A549 (cell line): ENCODE results near the gene TMEM259. TPM values are rescaled to one million over a fixed set of nuclear protein-coding genes. Genes with fewer than 3 reads are reported as not detected.
A peak's percentile ranks its signal among the peaks of the same experiment; 100 is the strongest.

ENCODE experiments used
- ATAC-seq, 2 experiments: fragments of 200-7000 bp in 1 of 2; fragments of >200 bp in 1 of 2; cut with Nextera tagmentation in 1 of 2; cut with Tn5 transposase in 1 of 2; 3 replicates each; pipeline versions ENCODE4 v1.8.0 to v1.9.1; 2018 to 2020; ENCODE audit warnings: mild to moderate bottlenecking in 1 of 2, moderate library complexity in 1 of 2
- CTCF ChIA-PET: fragments of 300-600 bp; sonication (Branson Sonifier 250); formaldehyde crosslinking; extraction: SDS; loops from one replicate; lab custom pipeline; 2021; ENCODE audit warnings: antibody characterized with exemption, inconsistent platforms; lab: Yijun Ruan, JAX
- POLR2A ChIA-PET: fragments of 350-600 bp; formaldehyde crosslinking; extraction: SDS; loops from one replicate; lab custom pipeline; 2021; ENCODE audit warnings: antibody characterized with exemption, inconsistent platforms; lab: Yijun Ruan, JAX
- DNase-seq, 2 experiments: peaks; one replicate each; pipeline versions ENCODE4 v3.0.0 to v3.0.0-alpha.2; 2011 to 2016; ENCODE audit warnings: low read depth in 1 of 2, low spot score in 1 of 2
- FAIRE-seq: peaks from 2 replicates; lab custom pipeline; 2011; peaks lifted over from hg19 to GRCh38; lab: Jason Lieb, UNC
- H3K27ac ChIP-seq, 2 experiments: fragments of >200 bp; sonication (Bioruptor Twin); formaldehyde crosslinking; 3 replicates each; pipeline ENCODE4 v1.5.1; 2016 to 2017
- H3K4me1 ChIP-seq: fragments of >200 bp; sonication (Bioruptor Twin); formaldehyde crosslinking; 3 replicates; pipeline ENCODE4 v1.6.1; 2016
- H3K4me2 ChIP-seq: fragments of >200 bp; sonication (Bioruptor Twin); formaldehyde crosslinking; 3 replicates; pipeline ENCODE4 v1.6.1; 2016
- H3K4me3 ChIP-seq: fragments of >200 bp; sonication (Bioruptor Twin); formaldehyde crosslinking; 3 replicates; pipeline ENCODE4 v1.5.1; 2016
- H3K9me3 ChIP-seq: fragments of >200 bp; sonication (Bioruptor Twin); formaldehyde crosslinking; 3 replicates; pipeline ENCODE4 v1.6.1; 2016
- BHLHE40 ChIP-seq: IDR thresholded peaks from 2 replicates; pipeline ENCODE4 v1.6.1; 2012; ENCODE audit warnings: low read depth, low read length, inconsistent platforms
- CBX2 ChIP-seq: fragments of 200-600 bp; sonication (generic); IDR thresholded peaks from 2 replicates; pipeline ENCODE4 v1.6.1; 2016; ENCODE audit warnings: low read depth, mild to moderate bottlenecking, borderline replicate concordance
- CBX8 ChIP-seq: fragments of 200-600 bp; sonication (generic); IDR thresholded peaks from 2 replicates; pipeline ENCODE4 v1.6.1; 2016
- CEBPB ChIP-seq, 2 experiments: fragments of >200 bp in 1 of 2; sonication (Bioruptor Twin) in 1 of 2; formaldehyde crosslinking in 1 of 2; IDR thresholded peaks; 2 replicates each; pipeline ENCODE4 v1.6.1; 2012 to 2016
- CHD2 ChIP-seq: fragments of 150-350 bp; IDR thresholded peaks from 2 replicates; pipeline ENCODE4 v1.6.1; 2014; ENCODE audit warnings: low read length; ENCODE audit not compliant: partially characterized antibody
- EHMT2 ChIP-seq: fragments of 200-600 bp; sonication (generic); IDR thresholded peaks from 2 replicates; pipeline ENCODE4 v1.6.1; 2016; ENCODE audit warnings: antibody characterized with exemption, low read depth, mild to moderate bottlenecking, moderate library complexity
- ELK1 ChIP-seq: fragments of 150-350 bp; IDR thresholded peaks from 2 replicates; pipeline ENCODE4 v1.6.1; 2014; ENCODE audit warnings: low read depth, mild to moderate bottlenecking, low read length
- GATA3 ChIP-seq: IDR thresholded peaks from 2 replicates; pipeline ENCODE4 v1.6.1; 2012; ENCODE audit warnings: borderline replicate concordance
- HDAC2 ChIP-seq: fragments of 200-600 bp; sonication (generic); IDR thresholded peaks from 2 replicates; pipeline ENCODE4 v1.6.1; 2016
- HES2 ChIP-seq: fragments of >200 bp; sonication (Bioruptor Twin); formaldehyde crosslinking; IDR thresholded peaks from 2 replicates; pipeline ENCODE4 v1.6.1; 2016
- HMGXB4 ChIP-seq: fragments of 250-450 bp; sonication (Bioruptor Pico); IDR thresholded peaks from 2 replicates; pipeline ENCODE4 v1.5.0; 2021; ENCODE audit warnings: mild to moderate bottlenecking, moderate library complexity, borderline replicate concordance
- HOXB13 ChIP-seq: fragments of 250-450 bp; sonication (Bioruptor Pico); IDR thresholded peaks from 2 replicates; pipeline ENCODE4 v1.5.0; 2020; ENCODE audit warnings: low read depth, mild to moderate bottlenecking, moderate library complexity
- KDM1A ChIP-seq: fragments of 200-600 bp; sonication (generic); IDR thresholded peaks from 2 replicates; pipeline ENCODE4 v1.6.1; 2016; ENCODE audit warnings: low read depth, mild to moderate bottlenecking
- MAFK ChIP-seq: fragments of 450-650 bp; IDR thresholded peaks from 2 replicates; pipeline ENCODE4 v1.6.1; 2014; ENCODE audit not compliant: partially characterized antibody
- MAX ChIP-seq: IDR thresholded peaks from 2 replicates; pipeline ENCODE4 v1.6.1; 2012
- MAZ ChIP-seq: fragments of 150-350 bp; IDR thresholded peaks from 2 replicates; pipeline ENCODE4 v1.6.1; 2014; ENCODE audit warnings: antibody characterized with exemption, low read depth, low read length, borderline replicate concordance
- NFE2L2 ChIP-seq: fragments of 150-350 bp; conservative IDR thresholded peaks from 2 replicates; pipeline ENCODE4 v1.6.1; 2014; ENCODE audit warnings: low read length
- NR3C1 ChIP-seq: fragments of >200 bp; sonication (Bioruptor Twin); formaldehyde crosslinking; IDR thresholded peaks from 3 replicates; pipeline ENCODE4 v1.6.1; 2017
- PBX3 ChIP-seq: IDR thresholded peaks from 2 replicates; pipeline ENCODE4 v1.6.1; 2012
- PHF8 ChIP-seq: fragments of 200-600 bp; sonication (generic); IDR thresholded peaks from 2 replicates; pipeline ENCODE4 v1.6.1; 2016; ENCODE audit warnings: low read depth, mild to moderate bottlenecking, antibody characterized with exemption, moderate library complexity, borderline replicate concordance
- POLR2A ChIP-seq: IDR thresholded peaks from 2 replicates; pipeline ENCODE4 v1.6.1; 2012; ENCODE audit warnings: mild to moderate bottlenecking, low read length
- POLR2AphosphoS2 ChIP-seq: conservative IDR thresholded peaks from 2 replicates; pipeline ENCODE4 v1.6.1; 2012; ENCODE audit warnings: low read length, improper control_type of control experiment, inconsistent platforms
- RAD21 ChIP-seq, 2 experiments: fragments of >200 bp in 1 of 2; sonication (Bioruptor Twin) in 1 of 2; formaldehyde crosslinking in 1 of 2; IDR thresholded peaks in 1 of 2; conservative IDR thresholded peaks in 1 of 2; 2 replicates in 1 of 2; 3 replicates in 1 of 2; pipeline ENCODE4 v1.6.1; 2012 to 2018; ENCODE audit warnings: inconsistent platforms in 1 of 2
- RFX5 ChIP-seq: fragments of 450-650 bp; IDR thresholded peaks from 2 replicates; pipeline ENCODE4 v1.7.1; 2014; ENCODE audit warnings: antibody characterized with exemption, mild to moderate bottlenecking, moderate library complexity
- RNF2 ChIP-seq: fragments of 200-600 bp; sonication (generic); IDR thresholded peaks from 2 replicates; pipeline ENCODE4 v1.6.1; 2016; ENCODE audit warnings: low read depth, mild to moderate bottlenecking, antibody characterized with exemption, moderate library complexity, borderline replicate concordance
- TP53 ChIP-seq: fragments of 250-450 bp; sonication (Bioruptor Pico); IDR thresholded peaks from 2 replicates; pipeline ENCODE4 v1.5.0; 2021; ENCODE audit warnings: mild to moderate bottlenecking, moderate library complexity
- ZFP36 ChIP-seq: fragments of 450-650 bp; IDR thresholded peaks from 2 replicates; pipeline ENCODE4 v1.6.1; 2014; ENCODE audit warnings: borderline replicate concordance; ENCODE audit not compliant: partially characterized antibody
- ZNF302 ChIP-seq: fragments of 250-450 bp; sonication (Bioruptor Pico); IDR thresholded peaks from 2 replicates; pipeline ENCODE4 v1.9.0; 2021; ENCODE audit warnings: inconsistent platforms, mild to moderate bottlenecking, moderate library complexity
- WGBS: methylation state at CpG from one replicate; pipeline ENCODE4 v1.1.6; 2017; ENCODE audit errors: missing lambda C conversion rate; 5-methylcytosine and 5-hydroxymethylcytosine counted together
- polyA plus RNA-seq, 4 experiments: library from polyadenylated mRNA; depleted of rRNA in 3 of 4; stranded (reverse); fragments of >200 nt; fragmentation: RNase III in 1 of 4; extraction: RNeasy Plus Mini Kit Qiagen cat#74134 plus additional on column Dnase treatment in 1 of 4; gene quantifications; 2 replicates in 3 of 4; 3 replicates in 1 of 4; pipeline ENCODE4 v1.2.3, GENCODE V29; 2011 to 2017

Gene TMEM259
- polyA plus RNA-seq, 2 of the 4 experiments (the other 2 are of a cell fraction), result 45.6 to 78.3 TPM

GRCh38 chr19:1038978-1039645 lies 18.2 kb upstream of the TMEM259 start:
- POLR2A ChIA-PET, result interaction anchor here (0.9 to 1.4 kb wide), 4 partner anchors 10 to 230 kb away, joined by 4 to 7 read pairs (median 6); partner anchors contain the start of genes CIRBP, CNN2 and RNU6-2
- peak overlapping the region; percentile 96 for H3K4me2 ChIP-seq
- CTCF ChIA-PET, result interaction anchor here (1.2 to 3.0 kb wide), 3 partner anchors 9 to 74 kb away, joined by 5 to 12 read pairs (median 9); partner anchors contain the start of gene CNN2
- ATAC-seq (no peak), DNase-seq (no peak), FAIRE-seq (no peak)
- WGBS, result 71% methylated on average over 22 of the region's 22 CpGs
- H3K27ac ChIP-seq, result peak overlapping the region; percentile 36 to 70; a peak in 3 of 6 replicates
- TF ChIP-seq CBX8 (no peak), RFX5 (no peak), ZNF302 (CRISPR knock-in tag) (no peak), PBX3 (no peak), NFE2L2 (no peak), PHF8 (no peak), GATA3 (no peak), NR3C1 (no peak), HES2 (no peak), HDAC2 (no peak), HMGXB4 (CRISPR knock-in tag) (no peak), CHD2 (no peak), CBX2 (no peak), MAFK (no peak), POLR2AphosphoS2 (no peak), TP53 (CRISPR knock-in tag) (no peak), CEBPB (IDR thresholded peaks at IDR 0.05) (no peak), ZFP36 (no peak), MAX (no peak), POLR2A (no peak)
- H3K4me1 ChIP-seq, result peaks cover 19% of the 10 kb centered on the region
- H3K9me3 ChIP-seq, result no peaks in the 10 kb centered on the region
- H3K4me3 ChIP-seq, result no peak overlapping the region; the same call in 2 of the 3 replicates

GRCh38 chr19:1037621-1038064 lies 16.7 kb upstream of the TMEM259 start:
- DNase-seq (no peak), FAIRE-seq (no peak), ATAC-seq (no peak)
- 78% methylated on average over 16 of the region's 22 CpGs for WGBS
- Histone ChIP-seq H3K27ac (no peak overlapping the region), H3K4me3 (no peak overlapping the region), H3K4me2 (no peak overlapping the region), H3K9me3 (no peaks in the 10 kb centered on the region), H3K4me1 (peaks cover 9% of the 10 kb centered on the region)
- TF ChIP-seq KDM1A (no peak), CEBPB (IDR thresholded peaks at IDR 0.05) (no peak), BHLHE40 (no peak), MAZ (no peak), RNF2 (no peak), ELK1 (no peak), PHF8 (no peak), RFX5 (no peak), HOXB13 (CRISPR knock-in tag) (no peak), EHMT2 (no peak), RAD21 (conservative IDR thresholded peaks at IDR 0.05 in 1 of 2, IDR thresholded peaks at IDR 0.05 in 1 of 2) (no peak)
- ChIA-PET CTCF (interaction anchor here (3.0 kb wide), 1 partner anchor 11 kb away, joined by 12 read pairs; the partner anchor contains the start of gene CNN2), POLR2A (no interaction called here)
